IPS-15b (cell line): Measurements from ENCODE around the gene ZNF611.
"Not testable (repeated sequence)": the region's sequence is repeated elsewhere in the genome, so short reads cannot be mapped to it uniquely, and the experiment has no call there.

ENCODE experiments used
- H3K27me3 ChIP-seq: one replicate; pipeline ENCODE4 v1.6.1; 2013; ENCODE audit warnings: low read length; ENCODE audit not compliant: control insufficient read depth, insufficient read depth
- H3K36me3 ChIP-seq: one replicate; pipeline ENCODE4 v1.6.1; 2013; ENCODE audit warnings: low read length; ENCODE audit not compliant: control insufficient read depth, insufficient read depth
- H3K4me1 ChIP-seq: one replicate; pipeline ENCODE4 v1.6.1; 2013; ENCODE audit warnings: mild to moderate bottlenecking, low read length; ENCODE audit not compliant: control insufficient read depth, insufficient read depth
- H3K4me3 ChIP-seq: one replicate; pipeline ENCODE4 v1.5.1; 2013; ENCODE audit warnings: low read depth, low read length
- H3K9ac ChIP-seq: one replicate; pipeline ENCODE4 v1.6.1; 2013; ENCODE audit warnings: low read depth, mild to moderate bottlenecking, low read length
- H3K9me3 ChIP-seq: one replicate; pipeline ENCODE4 v1.6.1; 2013; ENCODE audit warnings: mild to moderate bottlenecking, low read length; ENCODE audit not compliant: control insufficient read depth, insufficient read depth

ZNF611 gene

GRCh38 chr19:52691215-52691610 is 43.6 kb downstream of the ZNF611 start:
- Histone ChIP-seq H3K36me3 (no peaks in the 10 kb centered on the region), H3K9me3 (no peaks in the 10 kb centered on the region), H3K27me3 (peaks cover 8% of the 10 kb centered on the region), H3K4me1 (peaks cover 2% of the 10 kb centered on the region), H3K4me3 (peak overlapping the region; percentile 97), H3K9ac (peak overlapping the region; percentile 54)

DNA sequence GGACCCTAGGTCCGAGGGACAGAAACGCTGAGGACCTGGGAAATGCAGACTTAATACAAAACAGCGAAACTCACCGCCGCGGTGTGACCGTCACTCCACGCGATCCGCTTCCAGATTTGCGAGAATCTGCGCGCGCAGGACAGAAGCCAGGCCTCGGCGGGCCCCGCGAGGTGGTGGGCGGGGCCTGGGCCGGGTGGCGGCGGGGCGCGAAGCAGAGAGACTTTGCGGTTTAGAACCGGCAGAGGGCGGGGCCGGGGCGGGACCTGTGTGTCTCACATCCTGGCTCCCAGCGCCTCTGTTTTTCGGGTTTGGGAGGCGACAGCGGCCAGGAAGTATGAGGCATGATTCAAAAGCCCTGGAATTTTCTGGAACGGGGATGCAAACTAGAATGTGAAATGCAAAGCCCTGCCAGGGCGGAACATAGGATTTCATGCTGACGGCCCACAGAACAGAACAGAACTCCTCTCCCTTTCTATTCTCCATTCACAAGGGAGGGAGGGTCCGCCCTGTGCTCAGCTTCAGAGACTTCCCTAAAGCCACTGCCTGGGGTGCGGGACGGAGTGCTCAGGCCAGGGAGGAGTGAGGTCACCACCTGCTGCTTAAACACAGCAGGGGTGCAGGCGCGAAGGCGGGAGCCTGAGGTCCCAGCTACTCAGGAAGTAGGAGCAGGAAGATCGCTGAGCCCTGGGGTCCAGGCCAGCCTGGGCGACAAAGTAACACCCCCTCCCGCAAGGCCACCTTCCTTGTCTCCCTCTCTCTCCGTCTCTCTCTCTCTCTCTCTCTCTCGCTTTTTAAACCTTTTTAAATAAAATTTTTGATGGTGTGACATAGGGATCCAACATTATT is 44.3 kb downstream of the ZNF611 start:
- peaks cover 8% of the 10 kb centered on the region for H3K27me3 ChIP-seq
- H3K36me3 ChIP-seq = no peaks in the 10 kb centered on the region
- peaks cover 2% of the 10 kb centered on the region for H3K4me1 ChIP-seq
- H3K4me3 ChIP-seq = peak overlapping the region; percentile 97
- H3K9me3 ChIP-seq = no peaks in the 10 kb centered on the region
- peak overlapping the region; percentile 88 for H3K9ac ChIP-seq

DNA sequence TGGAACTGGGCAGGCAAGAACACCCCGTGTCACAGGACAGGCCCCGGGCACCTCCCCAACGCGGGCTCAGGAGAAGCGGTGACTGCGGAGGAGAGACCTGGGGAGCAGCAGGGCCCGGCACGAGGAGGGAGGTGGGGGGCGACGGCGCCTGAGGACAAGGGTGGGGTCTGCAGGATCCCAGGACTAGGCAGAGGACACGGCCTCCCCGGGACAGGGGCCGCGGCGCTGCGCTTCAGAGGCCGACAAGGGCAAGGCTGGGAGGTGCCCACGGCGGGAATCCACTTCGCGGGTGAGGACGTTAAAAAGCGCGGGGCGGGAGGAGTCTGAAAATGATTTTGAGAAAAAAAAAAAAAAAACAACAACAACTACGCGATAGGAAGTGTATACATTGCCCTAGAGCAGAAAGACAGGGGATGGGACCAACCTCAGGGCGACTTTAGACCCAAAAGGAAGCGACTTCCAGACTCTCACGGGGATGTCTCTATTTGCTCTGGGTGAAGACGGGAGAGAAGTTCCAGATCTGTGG is 44.9 kb downstream of the ZNF611 start:
- no peaks in the 10 kb centered on the region for H3K9me3 ChIP-seq
- H3K27me3 ChIP-seq = peaks cover 8% of the 10 kb centered on the region
- H3K9ac ChIP-seq = peak overlapping the region; percentile 88
- peak overlapping the region; percentile 97 for H3K4me3 ChIP-seq
- no peaks in the 10 kb centered on the region for H3K36me3 ChIP-seq
- H3K4me1 ChIP-seq = peaks cover 2% of the 10 kb centered on the region

DNA sequence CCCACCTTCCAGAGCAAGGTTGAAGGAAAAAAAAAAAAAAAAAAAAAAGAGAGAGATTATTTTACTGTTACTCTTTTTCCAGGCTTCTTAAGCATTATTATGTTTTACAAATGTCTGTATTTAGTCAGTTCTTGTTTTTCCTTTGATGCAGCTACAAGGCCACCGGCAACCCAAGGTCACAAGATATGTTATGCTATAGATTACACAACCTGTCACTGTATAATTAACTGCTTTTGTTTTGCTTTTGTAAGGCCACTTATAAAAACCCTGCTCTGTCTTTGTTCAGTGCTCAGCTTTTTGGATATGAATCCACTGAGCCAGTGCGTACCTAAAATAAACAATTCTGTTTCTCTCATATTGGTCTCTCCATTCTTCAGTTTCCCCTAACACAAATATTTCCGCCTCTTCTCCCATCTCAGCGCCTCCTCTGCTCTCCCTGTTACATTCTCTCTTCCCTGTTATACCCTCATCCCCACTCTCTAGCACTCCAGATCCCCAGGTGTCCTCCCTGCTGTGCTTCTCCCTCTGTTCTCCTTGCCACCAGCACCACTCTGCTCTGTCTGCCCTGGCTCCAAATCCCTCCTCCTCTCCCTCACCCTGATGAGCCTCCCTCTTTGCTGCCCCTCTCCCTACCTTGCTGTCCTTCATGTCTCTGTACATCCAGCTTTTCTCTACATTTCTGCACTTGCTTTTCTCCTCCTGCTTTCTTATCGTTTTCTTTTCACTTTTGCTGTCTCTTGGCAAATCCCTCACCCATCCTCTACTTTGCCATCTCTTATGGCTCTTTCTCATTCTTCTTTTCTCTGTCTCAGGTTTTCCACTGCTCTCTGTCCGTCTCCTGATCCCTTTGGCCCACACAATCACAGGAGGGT is 45.7 kb downstream of the ZNF611 start:
- not testable (repeated sequence) for H3K9ac ChIP-seq, H3K27me3 ChIP-seq, H3K9me3 ChIP-seq, H3K36me3 ChIP-seq, H3K4me1 ChIP-seq
- H3K4me3 ChIP-seq = peak overlapping the region; percentile 97

DNA sequence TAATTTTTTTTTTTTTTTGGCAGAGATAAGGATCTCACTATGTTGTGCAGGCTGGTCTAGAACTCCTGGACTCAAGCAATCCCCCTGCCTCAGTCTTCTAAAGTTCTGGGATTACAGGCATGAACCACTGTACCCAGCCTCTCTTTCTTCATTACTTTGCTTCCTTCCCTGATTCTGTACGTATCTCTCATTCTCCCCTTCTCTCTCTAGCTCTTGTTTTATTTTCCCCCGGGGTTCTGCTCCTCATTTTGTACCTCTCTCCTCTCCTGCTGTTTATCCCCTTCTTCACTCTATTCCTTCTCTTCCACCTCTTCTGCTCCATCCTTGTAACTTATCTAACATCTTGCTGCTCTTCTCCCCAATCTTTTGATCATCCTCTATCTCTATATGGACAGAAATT is 46.5 kb downstream of the ZNF611 start:
- Histone ChIP-seq H3K9ac (no peak overlapping the region), H3K4me3 (no peak overlapping the region)

GRCh38 chr19:52687684-52688083 is 47.2 kb downstream of the ZNF611 start:
- H3K27me3 ChIP-seq = peaks cover 8% of the 10 kb centered on the region
- H3K9ac ChIP-seq = no peak overlapping the region
- peaks cover 2% of the 10 kb centered on the region for H3K4me1 ChIP-seq
- H3K4me3 ChIP-seq = no peak overlapping the region
- no peaks in the 10 kb centered on the region for H3K9me3 ChIP-seq
- H3K36me3 ChIP-seq = no peaks in the 10 kb centered on the region

More for the DNA sequence above, 46.5 kb downstream of the ZNF611 start:
- no peaks in the 10 kb centered on the region for H3K9me3 ChIP-seq
- H3K4me1 ChIP-seq = peaks cover 2% of the 10 kb centered on the region
- no peaks in the 10 kb centered on the region for H3K36me3 ChIP-seq
- peaks cover 8% of the 10 kb centered on the region for H3K27me3 ChIP-seq

DNA sequence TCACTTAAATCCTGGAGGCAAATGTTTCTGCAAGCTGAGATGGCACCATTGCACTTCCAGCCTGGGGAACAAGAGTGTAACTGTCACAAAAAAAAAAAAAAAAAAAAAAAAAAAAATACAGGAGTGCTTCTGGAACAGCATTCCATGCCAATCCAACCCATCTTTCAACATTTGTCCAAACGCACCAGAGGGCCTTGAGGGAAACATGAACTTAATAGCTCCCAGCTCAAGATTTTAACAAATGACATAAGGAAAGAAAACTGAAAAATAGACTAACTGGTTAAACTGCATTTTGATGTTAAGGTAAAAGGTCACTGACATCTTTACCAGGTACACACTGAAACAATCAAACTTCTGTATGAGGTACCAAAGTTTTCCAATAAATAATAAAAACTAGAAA is 49.0 kb downstream of the ZNF611 start:
- H3K4me3 ChIP-seq = no peak overlapping the region
- no peaks in the 10 kb centered on the region for H3K4me1 ChIP-seq
- no peaks in the 10 kb centered on the region for H3K36me3 ChIP-seq
- no peaks in the 10 kb centered on the region for H3K9me3 ChIP-seq
- no peaks in the 10 kb centered on the region for H3K27me3 ChIP-seq
- H3K9ac ChIP-seq = no peak overlapping the region

DNA sequence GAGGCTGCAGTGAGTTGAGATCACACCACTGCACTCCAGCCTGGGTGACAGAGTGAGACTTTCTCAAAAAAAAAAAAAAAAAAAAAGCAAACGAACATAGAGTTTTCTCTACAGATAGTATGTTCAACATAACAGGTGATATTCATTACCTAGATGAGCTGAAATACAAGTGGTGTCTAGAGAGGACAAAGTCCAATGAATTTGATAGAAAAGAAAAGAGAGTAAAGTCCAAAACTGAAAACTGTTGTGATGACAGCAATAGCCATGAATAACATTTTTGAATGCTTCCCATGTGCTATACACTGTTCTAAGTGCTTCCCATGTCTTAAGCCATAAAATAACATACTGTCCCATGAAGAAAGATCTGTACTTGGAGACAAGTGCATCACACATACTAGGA is 53.6 kb downstream of the ZNF611 start:
- H3K4me3 ChIP-seq, H3K36me3 ChIP-seq, H3K27me3 ChIP-seq, H3K9ac ChIP-seq, H3K9me3 ChIP-seq, H3K4me1 ChIP-seq: not testable (repeated sequence)

DNA sequence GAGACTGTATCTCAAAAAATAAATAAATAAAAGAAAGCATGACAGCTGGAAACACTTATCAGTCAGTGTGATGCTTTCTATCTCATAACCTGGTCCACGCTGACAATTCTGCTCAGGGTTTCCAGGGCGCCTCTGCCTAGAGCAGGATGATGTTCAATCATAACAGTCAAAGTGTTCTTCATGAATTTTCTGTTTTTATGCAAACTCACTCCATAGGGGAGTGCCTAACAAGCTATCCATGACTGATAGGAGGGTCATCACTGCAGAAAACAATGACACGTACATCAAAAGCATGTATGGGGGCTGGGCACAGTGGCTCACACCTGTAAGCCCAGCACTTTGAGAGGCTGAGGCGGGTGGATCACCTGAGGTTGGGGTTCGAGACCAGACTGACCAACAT is 55.2 kb downstream of the ZNF611 start:
- Histone ChIP-seq H3K27me3 (no peaks in the 10 kb centered on the region), H3K4me1 (no peaks in the 10 kb centered on the region), H3K9me3 (no peaks in the 10 kb centered on the region), H3K36me3 (peaks cover 4% of the 10 kb centered on the region), H3K9ac (no peak overlapping the region), H3K4me3 (no peak overlapping the region)

DNA sequence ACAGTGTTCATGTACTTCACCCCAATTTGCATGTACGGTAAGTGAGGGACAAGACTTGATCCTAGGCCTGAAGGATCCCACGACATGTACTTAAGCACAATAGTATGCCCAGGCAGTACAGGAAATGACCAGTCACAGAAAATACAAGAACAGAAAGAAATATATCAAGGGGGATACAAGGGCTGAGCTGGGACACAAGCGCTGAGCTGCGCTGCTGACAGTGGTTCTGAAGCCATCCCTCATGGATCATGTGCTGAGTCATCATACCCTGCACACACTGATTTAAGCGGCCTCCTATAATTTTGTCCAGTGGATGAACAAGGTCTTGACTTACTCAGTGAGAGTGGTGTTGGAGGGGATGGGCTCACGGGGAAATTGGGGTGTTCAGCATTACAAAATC is 59.6 kb downstream of the ZNF611 start:
- H3K4me1 ChIP-seq, H3K27me3 ChIP-seq, H3K36me3 ChIP-seq, H3K4me3 ChIP-seq, H3K9ac ChIP-seq, H3K9me3 ChIP-seq: not testable (repeated sequence)

DNA sequence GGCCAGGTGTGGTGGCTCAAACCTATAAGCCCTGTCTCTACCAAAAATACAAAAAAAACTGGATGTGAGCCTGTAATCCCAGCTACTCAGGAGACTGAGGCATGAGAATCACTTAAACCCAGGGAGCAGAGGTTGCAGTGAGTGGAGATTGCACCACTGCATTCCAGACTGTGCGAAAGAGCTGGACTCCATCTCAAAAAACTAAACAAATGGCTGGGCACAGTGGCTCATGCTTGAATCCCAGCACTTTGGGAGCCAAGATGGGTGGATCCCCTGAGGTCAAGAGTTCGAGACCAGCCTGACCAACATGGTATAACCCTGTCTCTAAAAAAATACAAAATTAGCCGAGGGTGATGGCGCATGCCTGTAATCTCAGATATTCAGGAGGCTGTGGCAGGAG is 61.8 kb downstream of the ZNF611 start:
- Histone ChIP-seq H3K4me3 (no peak overlapping the region), H3K4me1 (peaks cover 7% of the 10 kb centered on the region), H3K36me3 (peaks cover 4% of the 10 kb centered on the region)

More for the DNA sequence above, 61.8 kb downstream of the ZNF611 start:
- Histone ChIP-seq H3K27me3 (no peaks in the 10 kb centered on the region), H3K9ac (no peak overlapping the region), H3K9me3 (no peaks in the 10 kb centered on the region)
